Naive thymus-derived CD4-positive, alpha-beta T cell (primary cell): Measurements from ENCODE around the gene SAFB2. TPM values are rescaled to one million over a fixed set of nuclear protein-coding genes. Genes with fewer than 3 reads are reported as not detected.

Source experiments
- ATAC-seq: fragments of 150-1000 bp; cut with Tn5 transposase; 2 replicates; pipeline ENCODE4 v1.10.0; 2021; ENCODE audit warnings: mild to moderate bottlenecking, moderate library complexity
- CTCF ChIA-PET: fragments of 350-600 bp; sonication (Branson Sonifier 250); formaldehyde crosslinking; loops from one replicate; lab custom pipeline; 2021; ENCODE audit warnings: antibody characterized with exemption; lab: Charles Lee
- POLR2A ChIA-PET: fragments of 350-600 bp; sonication (Branson Sonifier 250); formaldehyde crosslinking; loops from one replicate; lab custom pipeline; 2021; ENCODE audit warnings: antibody characterized with exemption, inconsistent platforms; lab: Charles Lee
- DNase-seq, 9 donors: peaks; one replicate each; pipeline versions ENCODE4 v3.0.0 to v3.0.0-alpha.2; 2020 to 2022; ENCODE audit warnings: mixed read lengths in 1 of 9
- H3K27ac ChIP-seq: one replicate; pipeline ENCODE4 v1.7.0; 2013; ENCODE audit warnings: mild to moderate bottlenecking, low read depth, low read length, moderate library complexity
- H3K27me3 ChIP-seq, 2 donors: one replicate each; pipeline ENCODE4 v1.7.0; 2013; ENCODE audit warnings: low read length in 2 of 2, mild to moderate bottlenecking in 2 of 2, moderate library complexity in 2 of 2; ENCODE audit not compliant: control insufficient read depth in 2 of 2, insufficient read depth in 2 of 2
- H3K36me3 ChIP-seq, 3 experiments: 1 replicate in 2 of 3; 2 replicates in 1 of 3; pipeline ENCODE4 v1.7.0; 2013; ENCODE audit warnings: low read length in 3 of 3, mild to moderate bottlenecking in 3 of 3, moderate library complexity in 1 of 3; ENCODE audit not compliant: insufficient read depth in 3 of 3, control insufficient read depth in 2 of 3
- H3K4me1 ChIP-seq, 2 donors: one replicate each; pipeline ENCODE4 v1.7.0; 2013; ENCODE audit warnings: low read length in 2 of 2, mild to moderate bottlenecking in 2 of 2, moderate library complexity in 1 of 2; ENCODE audit not compliant: control insufficient read depth in 2 of 2, insufficient read depth in 2 of 2
- H3K4me3 ChIP-seq: 2 replicates; pipeline ENCODE4 v1.7.0; 2013; ENCODE audit warnings: mild to moderate bottlenecking, low read length
- H3K9me3 ChIP-seq, 3 experiments: 1 replicate in 2 of 3; 2 replicates in 1 of 3; pipeline ENCODE4 v1.7.0; 2013; ENCODE audit warnings: low read length in 3 of 3; ENCODE audit not compliant: control insufficient read depth in 2 of 3
- H3K27ac Mint-ChIP-seq, 9 donors: one replicate each; pipeline ENCODE4 v1.8.0; 2020 to 2022; ENCODE audit warnings: mixed read lengths in 9 of 9, mild to moderate bottlenecking in 8 of 9, moderate library complexity in 5 of 9, inconsistent platforms in 2 of 9
- H3K27me3 Mint-ChIP-seq, 5 donors: one replicate each; pipeline ENCODE4 v1.8.0; 2021 to 2022; ENCODE audit warnings: mixed read lengths in 5 of 5, mild to moderate bottlenecking in 1 of 5
- H3K36me3 Mint-ChIP-seq, 5 donors: one replicate each; pipeline ENCODE4 v1.8.0; 2020 to 2022; ENCODE audit warnings: mixed read lengths in 5 of 5, mild to moderate bottlenecking in 3 of 5, inconsistent platforms in 1 of 5
- H3K4me1 Mint-ChIP-seq, 7 donors: one replicate each; pipeline ENCODE4 v1.8.0; 2020 to 2022; ENCODE audit warnings: mixed read lengths in 7 of 7, mild to moderate bottlenecking in 3 of 7, inconsistent platforms in 1 of 7
- H3K4me3 Mint-ChIP-seq, 10 donors: one replicate each; pipeline ENCODE4 v1.8.0; 2020 to 2022; ENCODE audit warnings: mild to moderate bottlenecking in 10 of 10, mixed read lengths in 10 of 10, moderate library complexity in 6 of 10, inconsistent platforms in 2 of 10
- H3K9me3 Mint-ChIP-seq, 11 donors: one replicate each; pipeline ENCODE4 v1.8.0; 2020 to 2022; ENCODE audit warnings: mixed read lengths in 11 of 11, mild to moderate bottlenecking in 4 of 11, inconsistent platforms in 1 of 11, moderate library complexity in 1 of 11
- intact Hi-C, 2 donors: fragments of 100-400 bp; cut with micrococcal nuclease; formaldehyde crosslinking; loops; one replicate each; pipeline ENCODE4 v1.15.1; 2023
- polyA plus RNA-seq, 2 donors: library from polyadenylated mRNA; unstranded; fragments of 300-500 nt; fragmentation: Illumina TruSeq; gene quantifications; one replicate each; pipeline ENCODE4 v1.2.3, GENCODE V29; 2021
- total RNA-seq, 6 experiments: library from RNA in 5 of 6; stranded (reverse) in 5 of 6; gene quantifications; 1 replicate in 5 of 6; 2 replicates in 1 of 6; pipeline ENCODE4 v1.2.3 and lab custom pipeline; 2021 to 2026

Gene SAFB2
- total and polyA plus RNA-seq, 7 experiments from 2014 or later = 28.5 to 250 (median 222) TPM

- Mint-ChIP-seq H3K4me3 (no peak overlapping the region), H3K27ac (no peak overlapping the region), H3K9me3 (no peaks in the 10 kb centered on the region), H3K4me1 (peaks cover 0 to 6% (median under 1%) of the 10 kb centered on the region in 7 donors), H3K36me3 (peaks cover 12 to 58% (median 25%) of the 10 kb centered on the region in 5 donors), H3K27me3 (no peaks in the 10 kb centered on the region)
- H3K36me3 ChIP-seq = peaks cover 40 to 82% (median 46%) of the 10 kb centered on the region in 3 experiments
- H3K27ac ChIP-seq = no peak overlapping the region
- ChIA-PET POLR2A (no interaction called here), CTCF (no interaction called here)
- DNase-seq = no peak
- H3K4me1 ChIP-seq = no peaks in the 10 kb centered on the region
- no peaks in the 10 kb centered on the region for H3K9me3 ChIP-seq
- no peak for ATAC-seq
- intact Hi-C loops = no loop called here
- H3K4me3 ChIP-seq = no peak overlapping the region
- no peaks in the 10 kb centered on the region for H3K27me3 ChIP-seq
Observed at GRCh38 chr19:5652261-5652660, 29.7 kb upstream of the SAFB2 start.

GRCh38 chr19:5651361-5651760, 28.8 kb upstream of the SAFB2 start:
- no peaks in the 10 kb centered on the region for H3K27me3 ChIP-seq
- CTCF ChIA-PET = no interaction called here
- no peak overlapping the region for H3K27ac Mint-ChIP-seq
- POLR2A ChIA-PET = no interaction called here
- DNase-seq (no peak), ATAC-seq (no peak)
- H3K36me3 ChIP-seq = peaks cover 38 to 85% (median 49%) of the 10 kb centered on the region in 3 experiments
- no peaks in the 10 kb centered on the region for H3K27me3 Mint-ChIP-seq
- no peaks in the 10 kb centered on the region for H3K9me3 Mint-ChIP-seq
- no peaks in the 10 kb centered on the region for H3K9me3 ChIP-seq
- H3K4me3 Mint-ChIP-seq = no peak overlapping the region
- intact Hi-C loops = no loop called here
- no peak overlapping the region for H3K4me3 ChIP-seq
- no peaks in the 10 kb centered on the region for H3K4me1 ChIP-seq
- H3K36me3 Mint-ChIP-seq = peaks cover 18 to 62% (median 31%) of the 10 kb centered on the region in 5 donors
- peaks cover 0 to 12% (median 6%) of the 10 kb centered on the region in 7 donors for H3K4me1 Mint-ChIP-seq
- no peak overlapping the region for H3K27ac ChIP-seq

DNA sequence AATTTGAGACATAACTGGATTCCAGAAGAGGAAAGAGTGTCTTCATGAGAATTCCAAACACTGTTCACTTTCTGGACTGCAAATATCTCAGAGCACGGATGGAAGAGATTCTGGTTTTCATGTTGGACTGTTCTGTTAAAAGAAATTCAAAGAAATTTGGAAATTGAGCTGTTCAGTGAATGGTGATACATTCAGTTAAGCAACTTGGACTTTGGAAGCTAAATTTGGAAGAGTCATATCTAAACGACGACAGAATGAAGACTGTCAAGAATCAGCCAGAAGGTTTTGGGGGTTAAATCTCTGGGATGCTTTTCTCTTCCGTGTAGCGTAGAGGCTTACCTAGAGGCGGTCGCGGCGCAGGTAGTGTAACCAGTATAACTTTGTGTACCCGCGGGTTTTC, 25.9 kb upstream of the SAFB2 start:
- Histone ChIP-seq H3K27me3 (no peaks in the 10 kb centered on the region), H3K9me3 (no peaks in the 10 kb centered on the region), H3K27ac (no peak overlapping the region), H3K4me1 (no peaks in the 10 kb centered on the region), H3K36me3 (peaks cover 35 to 89% (median 48%) of the 10 kb centered on the region in 3 experiments), H3K4me3 (no peak overlapping the region)
- Mint-ChIP-seq H3K27me3 (no peaks in the 10 kb centered on the region), H3K4me3 (no peak overlapping the region), H3K9me3 (no peaks in the 10 kb centered on the region), H3K27ac (no peak overlapping the region), H3K4me1 (peaks cover 6 to 28% (median 20%) of the 10 kb centered on the region in 7 donors), H3K36me3 (peaks cover 23 to 68% (median 29%) of the 10 kb centered on the region in 5 donors)
- ATAC-seq = no peak
- CTCF ChIA-PET = no interaction called here
- intact Hi-C loops = no loop called here
- POLR2A ChIA-PET = no interaction called here
- no peak for DNase-seq

DNA sequence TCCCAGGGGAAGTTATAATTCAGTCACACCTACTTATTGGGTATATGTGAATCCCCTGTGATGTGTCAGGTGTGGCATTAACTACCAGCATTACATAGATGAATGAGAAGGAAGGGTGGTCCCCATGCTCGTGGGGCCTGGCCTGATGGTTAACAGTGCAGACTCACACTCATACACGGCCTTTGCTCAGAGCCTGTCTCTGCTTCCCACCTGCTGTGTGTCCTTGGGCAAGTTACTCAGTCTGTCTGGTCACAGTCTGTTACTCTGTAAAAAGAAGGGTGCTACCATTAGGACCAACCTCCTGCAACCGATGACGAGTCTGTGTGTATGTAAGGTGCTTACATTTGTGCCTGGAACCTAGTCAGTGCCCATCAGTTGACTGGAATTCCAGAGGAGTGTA, 24.1 kb upstream of the SAFB2 start:
- Histone ChIP-seq H3K4me3 (no peak overlapping the region), H3K36me3 (peaks cover 40 to 89% (median 46%) of the 10 kb centered on the region in 3 experiments), H3K9me3 (no peaks in the 10 kb centered on the region), H3K27ac (no peak overlapping the region), H3K4me1 (no peaks in the 10 kb centered on the region), H3K27me3 (no peaks in the 10 kb centered on the region)
- intact Hi-C loops = no loop called here
- Mint-ChIP-seq H3K4me3 (no peak overlapping the region), H3K4me1 (peaks cover 9 to 35% (median 29%) of the 10 kb centered on the region in 7 donors), H3K27me3 (no peaks in the 10 kb centered on the region), H3K9me3 (no peaks in the 10 kb centered on the region), H3K27ac (peak overlapping the region in 4 of 9 donors; percentile 13 to 80 (median 22)), H3K36me3 (peaks cover 27 to 57% (median 31%) of the 10 kb centered on the region in 5 donors)
- CTCF ChIA-PET = no interaction called here
- POLR2A ChIA-PET = interaction anchor here (1.0 kb wide), 1 partner anchor 22 kb away, joined by 5 read pairs; no protein-coding TSS in a partner anchor
- DNase-seq = no peak
- no peak for ATAC-seq

DNA sequence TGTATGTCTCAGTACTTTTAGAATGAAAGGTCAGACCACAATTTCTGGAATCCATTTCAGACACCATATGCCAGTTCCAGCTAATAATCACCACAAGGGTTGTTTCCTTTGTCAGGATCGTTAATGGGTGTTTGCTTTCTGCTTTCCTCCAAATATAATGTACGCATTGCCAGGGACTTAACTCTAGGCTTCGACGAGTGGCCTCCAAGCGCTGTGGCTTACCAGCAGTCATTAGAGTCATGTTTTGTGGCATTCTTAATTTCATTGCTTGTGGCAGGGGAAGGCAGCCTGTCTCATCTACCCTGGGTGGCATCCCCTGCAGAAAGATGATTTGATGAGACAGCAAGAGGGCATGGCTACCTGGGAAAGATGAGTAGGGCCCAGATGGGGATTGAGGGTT, 22.8 kb upstream of the SAFB2 start:
- Mint-ChIP-seq H3K4me3 (no peak overlapping the region), H3K9me3 (no peaks in the 10 kb centered on the region), H3K27me3 (no peaks in the 10 kb centered on the region), H3K36me3 (peaks cover 30 to 60% (median 34%) of the 10 kb centered on the region in 5 donors), H3K27ac (peak overlapping the region in 4 of 9 donors; percentile 20 to 59 (median 40)), H3K4me1 (peaks cover 9 to 42% (median 35%) of the 10 kb centered on the region in 7 donors)
- Histone ChIP-seq H3K36me3 (peaks cover 31 to 85% (median 46%) of the 10 kb centered on the region in 3 experiments), H3K27ac (no peak overlapping the region), H3K9me3 (no peaks in the 10 kb centered on the region), H3K27me3 (no peaks in the 10 kb centered on the region), H3K4me1 (no peaks in the 10 kb centered on the region), H3K4me3 (no peak overlapping the region)
- ChIA-PET POLR2A (interaction anchor here (0.6 to 1.0 kb wide), 3 partner anchors 18 to 22 kb away, joined by 3 to 5 read pairs (median 3); partner anchors contain the start of gene SAFB), CTCF (no interaction called here)
- intact Hi-C loops = no loop called here
- no peak for DNase-seq
- no peak for ATAC-seq

- Mint-ChIP-seq H3K27me3 (no peaks in the 10 kb centered on the region), H3K36me3 (peaks cover 30 to 51% (median 33%) of the 10 kb centered on the region in 5 donors), H3K4me1 (peaks cover 11 to 50% (median 41%) of the 10 kb centered on the region in 7 donors), H3K4me3 (no peak overlapping the region), H3K9me3 (no peaks in the 10 kb centered on the region), H3K27ac (peak overlapping the region in 3 of 9 donors; percentile 57 to 74 (median 71))
- H3K4me3 ChIP-seq = no peak overlapping the region
- POLR2A ChIA-PET = interaction anchor here (0.7 kb wide), 1 partner anchor 17 kb away, joined by 3 read pairs; no protein-coding TSS in a partner anchor
- H3K4me1 ChIP-seq = no peaks in the 10 kb centered on the region
- DNase-seq = no peak
- H3K36me3 ChIP-seq = peaks cover 26 to 77% (median 40%) of the 10 kb centered on the region in 3 experiments
- intact Hi-C loops = no loop called here
- no peaks in the 10 kb centered on the region for H3K27me3 ChIP-seq
- CTCF ChIA-PET = no interaction called here
- H3K27ac ChIP-seq = no peak overlapping the region
- ATAC-seq = no peak
- H3K9me3 ChIP-seq = no peaks in the 10 kb centered on the region
Observed at GRCh38 chr19:5644037-5644436, 21.5 kb upstream of the SAFB2 start.

GRCh38 chr19:5643060-5643459, 20.5 kb upstream of the SAFB2 start:
- H3K27ac Mint-ChIP-seq = peak overlapping the region in 2 of 9 donors; percentile 26 to 69
- Histone ChIP-seq H3K4me3 (no peak overlapping the region), H3K36me3 (peaks cover 26 to 76% (median 34%) of the 10 kb centered on the region in 3 experiments), H3K9me3 (no peaks in the 10 kb centered on the region), H3K27me3 (no peaks in the 10 kb centered on the region), H3K27ac (no peak overlapping the region), H3K4me1 (no peaks in the 10 kb centered on the region)
- no peaks in the 10 kb centered on the region for H3K9me3 Mint-ChIP-seq
- intact Hi-C loops = no loop called here
- DNase-seq (no peak), ATAC-seq (no peak)
- H3K27me3 Mint-ChIP-seq = no peaks in the 10 kb centered on the region
- POLR2A ChIA-PET = interaction anchor here (0.7 kb wide), 1 partner anchor 16 kb away, joined by 3 read pairs; no protein-coding TSS in a partner anchor
- H3K4me1 Mint-ChIP-seq = peaks cover 11 to 50% (median 41%) of the 10 kb centered on the region in 7 donors
- no peak overlapping the region for H3K4me3 Mint-ChIP-seq
- CTCF ChIA-PET = no interaction called here
- peaks cover 25 to 46% (median 29%) of the 10 kb centered on the region in 5 donors for H3K36me3 Mint-ChIP-seq
